K562 (cell line): ENCODE measurements around the gene PCDHGA12.
"Not testable (repeated sequence)": the region's sequence is repeated elsewhere in the genome, so short reads cannot be mapped to it uniquely, and the experiment has no call there.

ENCODE experiments used
- CTCF ChIP-seq, 3 experiments: IDR thresholded peaks in 2 of 3; conservative IDR thresholded peaks in 1 of 3; 2 replicates each; pipeline ENCODE4 v1.5.1; 2011 to 2012; ENCODE audit warnings: low read length in 3 of 3, mild to moderate bottlenecking in 3 of 3, control low read depth in 2 of 3, improper control_type of control experiment in 1 of 3, inconsistent platforms in 1 of 3, low read depth in 1 of 3, mixed read lengths in 1 of 3, moderate library complexity in 1 of 3; ENCODE audit not compliant: insufficient read depth in 2 of 3
- EZH2 ChIP-seq: IDR thresholded peaks from 2 replicates; pipeline ENCODE4 v1.6.1; 2012; ENCODE audit warnings: low read depth, mild to moderate bottlenecking, inconsistent platforms, low read length, borderline replicate concordance
- HBP1 ChIP-seq: fragments of 450-650 bp; formaldehyde crosslinking; IDR thresholded peaks from 2 replicates; pipeline ENCODE4 v1.4.0; 2022; ENCODE audit warnings: missing genetic modification characterization
- MAX ChIP-seq: sonication (generic); formaldehyde crosslinking; IDR thresholded peaks from 2 replicates; pipeline ENCODE4 v1.9.0; 2022; ENCODE audit warnings: mild to moderate bottlenecking, missing genetic modification reagents
- PTRF ChIP-seq: fragments of 450-650 bp; IDR thresholded peaks from 2 replicates; pipeline ENCODE4 v1.6.1; 2016; ENCODE audit warnings: mild to moderate bottlenecking, missing genetic modification characterization, missing compliant biosample characterization
- RAD21 ChIP-seq, 2 experiments: fragments of 250-450 bp in 1 of 2; fragments of 450-650 bp in 1 of 2; sonication (Bioruptor Pico) in 1 of 2; formaldehyde crosslinking in 1 of 2; IDR thresholded peaks in 1 of 2; conservative IDR thresholded peaks in 1 of 2; 2 replicates each; pipeline versions ENCODE4 v1.4.0 to v1.8.0; 2020 to 2022; ENCODE audit warnings: mild to moderate bottlenecking in 2 of 2, moderate library complexity in 1 of 2
- ZBTB7A ChIP-seq: IDR thresholded peaks from 2 replicates; pipeline ENCODE4 v1.6.1; 2011; ENCODE audit warnings: low read depth, mild to moderate bottlenecking, low read length, moderate library complexity, borderline replicate concordance; ENCODE audit not compliant: control insufficient read depth

DNA sequence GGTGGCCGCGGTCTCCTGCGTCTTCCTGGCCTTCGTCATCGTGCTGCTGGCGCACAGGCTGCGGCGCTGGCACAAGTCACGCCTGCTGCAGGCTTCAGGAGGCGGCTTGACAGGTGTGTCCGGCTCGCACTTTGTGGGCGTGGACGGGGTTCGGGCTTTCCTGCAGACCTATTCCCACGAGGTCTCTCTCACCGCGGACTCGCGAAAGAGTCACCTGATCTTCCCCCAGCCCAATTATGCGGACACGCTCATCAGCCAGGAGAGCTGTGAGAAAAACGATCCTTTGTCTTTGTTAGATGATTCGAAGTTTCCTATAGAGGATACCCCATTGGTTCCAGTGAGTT is 15.1 kb upstream of the PCDHGA12 start:
- TF ChIP-seq EZH2; CTCF (IDR thresholded peaks at IDR 0.05 in 2 of 3, conservative IDR thresholded peaks at IDR 0.05 in 1 of 3; ENCODE audit: insufficient read depth in 2 of 3, low read depth in 1 of 3, low read length in 3 of 3); HBP1 (CRISPR knock-in tag); PTRF (tag); ZBTB7A; MAX (CRISPR knock-in tag); RAD21 (CRISPR knock-in tag; conservative IDR thresholded peaks at IDR 0.05 in 1 of 2, IDR thresholded peaks at IDR 0.05 in 1 of 2): not testable (repeated sequence)
